ENCODE data around the gene STK11.

The STK11 gene

DNA sequence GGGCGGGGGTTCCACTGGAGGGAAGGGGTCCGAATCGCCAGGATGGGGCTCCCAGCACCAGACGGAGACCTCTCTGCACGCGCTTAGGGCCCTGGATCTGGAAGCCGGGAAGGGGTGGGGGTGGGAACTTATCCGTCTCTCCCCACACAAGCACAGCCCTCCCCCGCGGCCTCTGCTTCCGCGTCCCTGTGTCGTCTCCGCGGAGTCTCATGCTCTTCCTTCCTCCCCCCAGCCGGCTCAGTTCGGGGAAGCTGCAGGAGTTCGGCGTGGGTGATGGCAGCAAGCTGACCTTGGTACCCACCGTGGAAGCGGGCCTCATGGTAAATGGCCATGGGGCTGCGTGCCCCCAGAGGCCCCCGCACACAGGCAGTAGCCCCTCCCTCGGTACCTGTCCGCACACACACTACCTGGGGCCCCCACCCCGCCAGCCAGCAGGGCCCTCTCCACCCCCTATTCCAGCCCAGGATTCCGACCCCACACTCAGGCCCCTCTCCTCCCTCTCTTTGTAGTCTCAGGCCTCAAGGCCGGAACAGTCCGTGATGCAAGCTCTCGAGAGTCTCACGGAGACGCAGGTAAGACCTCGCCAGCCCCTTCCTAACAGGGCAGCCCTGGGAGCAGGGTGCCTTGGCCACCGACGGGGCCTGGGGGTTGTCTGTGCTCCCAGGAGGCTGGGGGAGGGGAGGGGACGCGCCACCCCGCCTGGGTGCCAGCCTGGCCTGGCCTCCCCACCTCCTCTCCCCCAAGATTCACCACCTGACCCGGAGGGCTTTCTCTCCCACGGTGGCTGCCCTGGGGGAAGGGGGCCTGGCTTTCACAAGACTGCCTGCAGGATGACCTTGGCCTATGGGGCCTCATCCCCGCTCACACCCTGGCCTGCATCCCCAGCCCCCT lies 46.0 kb downstream of the STK11 start:
- ATAC-seq = no peak
- peak; percentile 73 for DNase-seq

DNA sequence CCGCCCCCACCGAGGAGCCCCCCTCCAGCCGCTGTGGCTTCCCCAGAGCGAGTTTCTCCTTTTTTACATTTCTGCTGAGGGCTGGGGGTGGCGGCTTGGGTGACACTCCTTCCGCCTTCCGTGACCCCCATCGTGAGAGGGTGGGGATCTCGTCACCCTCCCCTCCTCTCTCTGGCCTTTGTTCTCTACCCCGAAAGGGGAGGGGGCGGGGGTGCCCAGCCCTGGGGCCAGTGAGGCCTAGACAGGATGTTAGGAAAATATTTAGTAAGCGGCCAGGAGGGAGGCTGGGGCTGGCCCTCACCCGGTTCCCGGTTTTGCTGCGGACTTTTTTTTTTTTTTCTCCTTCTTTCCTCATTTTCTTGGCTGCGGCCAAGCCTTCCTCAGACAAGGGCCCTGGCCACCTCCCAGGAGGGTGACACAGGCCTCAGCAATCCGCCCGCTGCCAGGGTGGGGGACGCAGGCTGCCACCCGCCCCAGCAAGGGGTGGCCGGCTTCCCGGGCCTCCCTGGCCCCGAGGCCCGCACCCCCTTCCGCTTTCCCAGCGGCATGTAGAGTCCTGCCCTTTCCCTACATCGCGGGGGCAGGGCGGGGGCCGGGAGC lies 46.7 kb downstream of the STK11 start:
- peak; percentile 4 for ATAC-seq
- DNase-seq = peak; percentile 82

DNA sequence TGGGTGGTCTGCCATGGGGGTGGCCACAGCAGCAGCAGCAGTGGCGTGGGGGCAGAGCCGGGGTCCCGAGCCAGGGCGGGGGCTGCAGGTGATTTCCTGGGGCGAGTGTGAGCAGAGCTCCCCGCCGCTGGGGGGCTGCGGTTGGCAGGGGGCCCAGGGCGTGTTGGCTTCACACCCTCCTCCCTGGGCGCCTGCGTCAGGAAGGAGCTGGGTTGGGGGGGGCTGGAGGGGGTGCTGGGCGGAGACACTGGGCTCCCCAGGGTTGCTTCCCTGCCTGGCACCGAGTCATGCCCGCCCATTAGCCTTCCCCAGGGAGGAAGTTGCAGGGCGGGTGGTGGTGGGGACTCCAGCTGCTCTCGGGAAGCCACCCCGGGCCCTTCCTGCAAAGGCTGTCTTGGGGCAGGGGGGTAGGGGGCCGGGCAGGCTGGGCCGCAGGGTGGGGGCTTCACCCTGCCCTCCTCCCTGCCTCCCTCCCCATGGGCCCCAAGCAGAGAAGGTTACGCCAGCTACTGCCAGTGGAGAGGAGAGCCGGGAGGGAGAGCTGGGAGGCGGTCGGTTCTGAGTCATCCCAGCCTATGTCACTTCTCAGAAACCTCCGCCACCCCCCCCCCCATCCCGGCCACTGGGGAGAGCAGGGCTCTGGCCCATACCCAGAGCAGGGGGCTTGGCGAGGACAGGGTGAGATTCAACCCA lies 47.4 kb downstream of the STK11 start:
- ATAC-seq = peak; percentile 44
- DNase-seq = peak; percentile 89

DNA sequence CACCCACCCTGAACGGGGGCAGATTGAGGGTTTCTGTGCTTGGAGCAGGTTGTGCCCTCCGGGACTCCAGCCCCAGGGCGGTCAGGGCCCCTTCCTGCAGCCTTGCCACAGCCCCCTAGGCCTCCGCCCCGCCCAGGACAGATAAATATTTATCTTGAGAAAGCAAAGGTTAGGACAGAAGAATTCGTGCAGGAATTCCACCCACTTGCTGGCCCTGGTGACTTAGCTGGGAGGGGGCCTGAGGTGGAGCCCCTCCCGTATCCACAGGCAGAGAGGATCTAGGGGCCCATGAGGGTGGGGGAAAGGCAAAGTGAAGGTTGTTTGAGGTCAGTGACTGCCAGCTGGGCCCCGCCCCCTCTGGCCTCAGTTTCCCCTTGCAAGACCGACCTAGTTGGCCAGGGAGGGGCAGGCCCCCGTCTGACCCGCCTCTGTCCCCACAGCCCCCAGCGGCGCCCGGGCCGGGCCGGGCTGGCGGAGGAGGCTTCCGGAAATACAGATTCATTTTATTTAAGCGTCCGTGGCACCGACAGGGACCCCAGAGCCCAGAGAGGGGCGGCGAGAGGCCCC lies 48.0 kb downstream of the STK11 start:
- DNase-seq (no peak), ATAC-seq (no peak)

DNA sequence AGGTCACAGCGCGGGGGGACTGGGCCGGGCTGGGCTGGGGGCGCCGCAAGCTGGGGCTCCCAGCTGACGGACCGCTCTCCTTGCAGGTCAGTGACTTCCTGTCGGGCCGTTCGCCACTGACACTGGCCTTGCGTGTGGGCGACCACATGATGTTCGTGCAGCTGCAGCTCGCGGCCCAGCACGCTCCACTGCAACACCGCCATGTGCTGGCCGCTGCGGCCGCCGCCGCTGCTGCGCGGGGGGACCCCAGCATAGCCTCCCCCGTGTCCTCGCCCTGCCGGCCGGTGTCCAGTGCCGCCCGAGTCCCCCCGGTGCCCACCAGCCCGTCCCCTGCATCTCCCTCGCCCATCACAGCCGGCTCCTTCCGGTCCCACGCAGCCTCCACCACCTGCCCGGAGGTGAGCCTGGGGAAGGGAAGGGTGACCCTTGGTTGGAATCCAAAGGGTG lies 48.5 kb downstream of the STK11 start:
- DNase-seq = no peak
- ATAC-seq = no peak

DNA sequence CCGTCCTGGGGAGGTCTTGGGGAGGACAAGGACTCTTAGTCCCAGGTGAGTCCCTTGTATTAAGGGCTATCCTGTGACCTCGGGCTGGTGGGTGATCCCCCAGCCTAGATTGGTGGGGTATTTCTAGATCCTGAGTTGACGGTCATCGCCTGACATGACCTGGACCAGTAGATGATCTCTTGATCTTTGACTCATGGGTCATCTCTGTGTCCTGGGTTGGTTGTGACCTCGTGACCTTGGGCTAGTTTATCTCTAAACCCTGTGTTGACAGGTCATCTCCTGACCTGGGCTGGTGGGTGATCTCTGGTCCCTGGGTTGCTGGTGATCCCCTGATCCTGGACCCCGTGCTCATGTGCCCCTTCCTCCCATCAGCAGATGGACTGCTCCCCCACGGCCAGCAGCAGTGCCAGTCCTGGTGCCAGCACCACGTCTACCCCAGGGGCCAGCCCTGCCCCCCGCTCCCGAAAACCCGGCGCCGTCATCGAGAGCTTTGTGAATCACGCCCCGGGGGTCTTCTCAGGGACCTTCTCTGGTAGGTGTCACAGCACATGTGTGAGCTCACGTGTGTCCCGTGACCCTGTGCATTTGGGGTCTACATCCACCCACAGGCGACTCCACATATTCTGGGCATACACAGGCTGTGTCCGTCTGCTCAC lies 49.1 kb downstream of the STK11 start:
- ATAC-seq (no peak), DNase-seq (no peak)

DNA sequence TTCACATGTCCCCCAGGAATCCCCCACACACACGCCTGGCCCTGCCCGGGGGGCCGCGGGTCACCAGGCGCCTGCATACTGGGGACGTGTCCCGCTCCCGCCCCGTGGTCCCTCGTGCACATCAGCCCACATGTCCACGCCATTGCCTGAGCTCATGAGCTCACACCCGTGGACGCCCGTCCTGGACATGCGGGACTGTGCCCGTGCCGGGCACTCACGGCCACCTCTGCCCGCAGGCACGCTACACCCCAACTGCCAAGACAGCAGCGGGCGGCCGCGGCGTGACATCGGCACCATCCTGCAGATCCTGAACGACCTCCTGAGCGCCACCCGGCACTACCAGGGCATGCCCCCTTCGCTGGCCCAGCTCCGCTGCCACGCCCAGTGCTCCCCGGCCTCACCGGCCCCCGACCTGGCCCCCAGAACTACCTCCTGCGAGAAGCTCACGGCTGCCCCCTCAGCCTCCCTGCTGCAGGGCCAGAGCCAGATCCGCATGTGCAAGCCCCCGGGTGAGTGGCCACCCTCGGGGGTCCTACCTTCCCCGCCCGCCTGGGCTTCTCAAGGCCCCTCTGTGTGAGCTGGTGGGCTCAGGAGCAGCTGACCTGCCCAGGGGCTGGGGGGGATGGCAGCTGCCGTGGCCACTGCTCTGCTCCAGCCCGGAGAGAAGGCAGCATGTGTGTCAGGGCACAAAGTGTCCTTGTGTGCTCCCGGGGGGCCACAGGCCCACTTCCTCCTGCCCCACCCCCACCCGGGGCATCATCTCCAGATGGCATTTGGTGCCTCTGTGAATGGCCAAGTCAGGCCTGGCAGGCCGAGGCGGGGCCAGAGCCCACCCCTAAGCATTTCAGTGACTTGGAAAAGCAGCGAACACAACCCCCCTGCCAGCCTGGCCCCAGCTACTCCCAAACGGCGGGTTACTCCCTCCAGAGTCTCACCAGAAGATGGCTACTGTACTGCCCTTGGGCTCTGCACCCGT lies 49.9 kb downstream of the STK11 start:
- ATAC-seq (no peak), DNase-seq (no peak)

DNA sequence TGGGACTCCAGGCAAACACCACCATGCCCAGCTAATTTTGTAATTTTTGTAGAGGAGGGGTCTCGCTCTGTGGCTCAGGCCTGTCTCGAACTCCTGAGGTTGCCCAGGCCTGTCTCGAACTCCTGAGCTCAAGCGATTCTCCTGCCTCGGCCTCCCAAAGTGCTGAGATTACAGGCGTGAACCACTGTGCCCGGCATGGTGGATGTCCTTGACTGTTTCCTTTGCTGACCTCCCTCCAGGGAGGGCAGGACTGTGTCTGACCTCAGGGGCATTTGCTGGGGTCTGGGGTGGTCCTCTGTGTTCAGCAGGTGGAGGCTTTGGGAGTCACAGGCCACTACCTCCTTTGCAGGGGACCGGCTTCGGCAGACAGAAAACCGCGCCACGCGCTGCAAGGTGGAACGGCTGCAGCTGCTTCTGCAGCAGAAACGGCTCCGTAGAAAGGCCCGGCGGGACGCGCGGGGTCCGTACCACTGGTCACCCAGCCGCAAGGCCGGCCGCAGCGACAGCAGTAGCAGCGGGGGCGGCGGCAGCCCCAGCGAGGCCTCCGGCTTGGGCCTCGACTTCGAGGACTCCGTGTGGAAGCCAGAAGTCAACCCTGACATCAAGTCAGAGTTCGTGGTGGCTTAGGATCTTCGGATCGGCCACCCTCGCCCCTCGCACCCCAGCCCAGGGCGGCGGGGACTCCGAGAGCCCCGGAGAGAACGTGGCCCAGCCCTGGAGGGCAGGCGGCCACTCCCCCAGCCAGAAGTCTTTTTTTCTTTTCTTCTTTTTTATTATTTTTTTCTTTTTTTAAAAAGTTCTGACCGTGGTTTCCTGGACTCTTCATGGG lies 51.3 kb downstream of the STK11 start:
- ATAC-seq = no peak
- no peak for DNase-seq

DNA sequence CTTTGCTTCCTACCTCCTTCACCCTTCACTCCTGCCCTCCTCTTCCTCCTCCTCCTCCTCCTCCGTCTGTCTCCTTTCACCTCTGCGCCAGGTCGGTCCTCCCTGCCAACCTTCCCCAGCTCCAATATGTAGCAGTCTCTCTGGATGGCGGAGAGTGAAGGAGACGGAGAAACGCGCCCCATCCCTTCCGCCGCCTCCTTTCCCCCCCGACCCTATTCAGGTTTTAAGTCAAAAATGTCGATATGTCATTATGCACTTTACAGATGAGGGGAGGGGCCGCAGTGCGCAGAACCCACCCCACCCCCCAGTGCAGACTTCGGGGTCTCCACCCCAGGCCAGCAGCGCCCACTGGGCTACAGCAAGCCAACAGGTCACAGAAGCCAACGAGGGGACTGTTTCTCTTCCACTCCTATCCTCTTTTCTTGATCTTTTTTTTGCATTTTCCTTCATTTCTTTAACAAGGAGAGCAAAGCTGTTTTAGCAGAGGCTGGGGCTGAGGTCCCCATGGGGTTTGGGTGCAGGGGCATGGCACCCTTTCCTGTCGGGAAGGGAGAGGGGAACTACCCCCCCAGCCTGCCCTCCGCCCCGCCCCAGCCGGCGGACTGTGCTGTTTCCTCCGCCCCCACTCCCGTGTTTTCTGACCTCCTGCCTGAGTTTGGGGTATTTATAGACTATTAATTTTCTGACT lies 52.0 kb downstream of the STK11 start:
- ATAC-seq (no peak), DNase-seq (peak; percentile 20)

DNA sequence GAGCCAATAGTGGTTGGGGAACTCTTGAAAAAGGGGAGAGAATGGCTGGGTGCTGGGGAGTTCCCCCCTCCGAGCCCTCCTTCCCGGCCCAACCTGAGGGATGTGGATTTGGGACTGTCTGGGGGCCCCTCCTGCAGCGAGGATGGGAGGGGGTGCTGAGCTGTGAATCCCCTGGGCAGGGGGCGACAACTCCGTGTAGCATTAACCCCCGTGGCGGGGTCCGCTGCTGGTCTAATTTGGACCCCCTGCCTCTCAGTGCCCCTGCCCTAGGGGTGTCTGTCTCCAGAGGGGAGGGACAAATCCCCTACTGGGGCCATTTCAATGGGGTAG lies 52.5 kb downstream of the STK11 start:
- DNase-seq = peak; percentile 9
- ATAC-seq = no peak

DNA sequence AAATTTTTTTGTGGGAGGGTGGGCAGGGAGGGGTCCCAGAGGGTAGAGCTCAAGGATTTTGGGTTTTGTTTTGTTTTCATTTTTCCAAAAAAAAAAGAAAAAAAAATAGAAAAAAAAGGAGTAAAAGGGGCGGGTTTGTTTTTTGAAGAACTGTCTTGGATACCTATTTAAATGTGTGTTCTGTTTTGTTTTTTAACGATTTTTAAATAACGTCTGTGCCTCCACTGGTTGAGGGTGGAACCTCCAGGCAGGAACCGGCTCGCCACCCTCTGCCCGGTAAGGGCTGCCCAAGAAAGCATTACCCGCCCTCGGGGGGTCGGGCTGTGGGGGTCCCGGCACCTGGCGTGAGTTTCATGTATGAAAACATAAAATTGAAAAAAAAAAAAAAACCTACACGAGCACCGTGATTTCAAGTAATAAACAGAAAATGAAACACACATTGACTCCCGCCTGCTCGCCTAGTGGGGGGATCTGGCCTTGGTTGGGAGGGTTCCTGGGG lies 53.2 kb downstream of the STK11 start:
- ATAC-seq = no peak
- no peak for DNase-seq

DNA sequence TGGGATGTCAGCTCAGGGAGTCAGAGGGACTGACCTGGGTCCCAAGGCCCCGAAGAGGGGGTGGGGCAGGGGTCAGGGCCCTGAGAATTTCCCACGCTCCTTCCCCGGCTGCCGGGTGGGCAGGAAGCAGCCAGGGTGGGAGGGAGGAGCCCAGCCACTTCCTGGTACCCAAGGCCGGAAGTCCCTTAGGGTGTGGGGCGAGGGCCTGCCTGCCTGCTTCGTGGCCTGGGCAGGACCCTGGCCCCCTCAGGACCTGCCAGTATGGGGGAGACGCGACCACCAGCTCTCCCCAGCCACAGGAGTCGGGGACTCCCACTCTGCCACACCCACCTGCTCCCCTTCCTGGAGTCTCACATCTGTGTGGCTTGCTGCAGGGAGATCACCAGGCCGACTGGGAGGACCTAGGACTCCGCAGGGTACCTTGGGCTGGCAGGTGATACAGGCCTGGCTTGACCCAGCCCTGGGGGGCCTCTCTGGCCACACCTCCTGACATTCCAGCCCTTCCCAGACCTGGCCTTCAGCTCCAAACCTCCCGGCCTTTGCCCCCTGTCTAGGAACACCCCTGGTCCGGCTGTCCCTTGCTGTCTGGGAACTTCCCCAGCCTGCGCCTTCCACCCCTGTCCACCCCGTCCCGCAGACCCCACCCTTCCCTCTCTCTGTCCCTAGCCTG lies 53.8 kb downstream of the STK11 start:
- peak; percentile 81 for DNase-seq
- ATAC-seq = peak; percentile 29

DNA sequence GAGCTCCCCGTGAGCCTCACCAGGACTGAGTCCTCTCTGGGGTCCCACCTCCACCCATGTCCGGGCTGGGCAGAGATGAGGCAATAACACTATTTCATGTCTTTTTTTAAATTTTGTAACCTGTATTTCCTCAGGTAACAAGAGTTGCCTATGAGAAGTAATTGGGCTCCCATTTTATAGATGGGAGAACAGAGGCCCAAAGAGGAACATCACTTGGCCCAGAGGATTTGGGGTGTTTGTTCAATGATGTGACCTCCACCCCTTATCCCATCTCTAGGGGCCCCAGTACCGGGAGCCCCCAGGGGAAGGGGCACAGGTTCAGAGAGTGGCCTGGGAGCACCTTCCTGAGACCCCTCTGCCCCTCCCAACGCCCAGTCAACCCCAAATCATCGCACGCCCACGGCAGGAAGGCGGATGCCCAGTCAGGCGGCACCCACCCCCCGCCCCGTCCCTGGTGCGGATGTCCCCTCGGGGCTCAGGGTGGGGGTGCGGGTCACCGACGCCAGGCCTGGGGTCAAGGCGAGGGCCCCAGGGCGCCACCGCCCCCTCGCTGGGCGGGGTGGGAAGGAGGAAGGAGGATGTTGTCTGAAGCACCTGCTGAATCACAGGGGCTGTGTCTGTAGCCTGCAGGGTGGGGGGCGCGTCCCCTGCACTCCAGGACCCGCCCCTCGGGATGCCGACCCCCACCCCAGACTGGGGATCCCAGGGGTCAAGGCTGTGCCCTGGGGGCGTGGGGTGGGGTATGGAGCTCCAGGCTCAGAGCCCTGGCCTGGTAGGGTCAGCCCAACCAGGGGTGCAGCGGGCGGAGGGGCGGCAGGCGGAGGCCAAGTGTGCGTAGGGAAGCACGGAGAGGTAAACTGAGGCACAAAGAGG lies 54.5 kb downstream of the STK11 start:
- peak; percentile 21 for ATAC-seq
- peak; percentile 71 for DNase-seq

DNA sequence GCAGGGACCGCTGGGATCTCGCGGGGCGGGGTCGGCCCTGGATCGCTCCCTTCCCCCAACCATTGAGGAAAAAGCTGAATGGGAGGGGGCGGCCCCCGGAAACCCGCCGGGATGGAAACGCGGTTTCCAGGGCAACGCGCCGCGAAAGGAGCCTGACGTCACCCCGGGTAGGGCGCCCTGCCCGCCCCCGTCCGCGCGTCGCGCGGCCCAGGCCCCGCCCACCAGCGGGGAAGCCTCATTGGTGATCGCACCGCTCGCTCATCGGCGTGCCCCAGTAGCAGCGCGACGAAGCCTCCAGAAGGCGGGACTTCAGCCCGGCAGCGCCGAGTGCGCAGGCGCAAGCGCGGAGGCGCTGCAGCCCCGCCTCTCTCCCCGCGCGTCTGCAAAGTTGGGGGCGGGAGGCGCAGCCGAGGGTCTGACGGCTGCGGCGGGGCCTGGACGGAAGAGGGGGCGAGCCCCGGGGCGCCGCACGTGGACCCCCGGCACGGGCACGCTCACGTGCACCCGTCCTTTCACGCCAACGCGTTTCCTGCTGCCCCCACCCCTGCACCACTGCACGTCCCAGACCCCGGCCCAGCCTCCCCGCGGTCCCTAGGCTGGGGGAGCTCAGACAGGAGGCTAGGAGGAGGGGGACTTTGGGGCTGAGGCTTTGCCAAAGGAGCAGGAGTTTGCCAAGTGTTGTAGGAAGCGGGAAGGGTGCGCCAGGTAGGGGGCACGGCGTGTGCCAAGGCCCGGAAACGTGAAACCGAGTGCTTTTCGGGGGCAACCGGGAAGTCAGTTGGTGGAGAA lies 55.4 kb downstream of the STK11 start:
- ATAC-seq (peak; percentile 80), DNase-seq (peak; percentile 99)

DNA sequence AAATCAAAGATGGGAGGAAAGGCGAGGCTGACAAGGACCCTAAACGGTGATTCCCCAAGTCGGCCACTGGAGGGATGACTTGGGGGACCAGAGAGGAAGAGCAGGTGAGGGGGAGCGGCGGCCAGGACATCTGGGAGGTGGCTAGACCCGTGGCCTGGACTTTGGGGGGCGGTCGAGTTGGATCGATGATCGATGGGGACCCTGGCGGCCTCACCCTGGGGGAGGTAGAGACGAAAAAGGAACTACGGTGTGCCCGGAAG lies 55.9 kb downstream of the STK11 start:
- ATAC-seq = no peak
- DNase-seq = peak; percentile 43

DNA sequence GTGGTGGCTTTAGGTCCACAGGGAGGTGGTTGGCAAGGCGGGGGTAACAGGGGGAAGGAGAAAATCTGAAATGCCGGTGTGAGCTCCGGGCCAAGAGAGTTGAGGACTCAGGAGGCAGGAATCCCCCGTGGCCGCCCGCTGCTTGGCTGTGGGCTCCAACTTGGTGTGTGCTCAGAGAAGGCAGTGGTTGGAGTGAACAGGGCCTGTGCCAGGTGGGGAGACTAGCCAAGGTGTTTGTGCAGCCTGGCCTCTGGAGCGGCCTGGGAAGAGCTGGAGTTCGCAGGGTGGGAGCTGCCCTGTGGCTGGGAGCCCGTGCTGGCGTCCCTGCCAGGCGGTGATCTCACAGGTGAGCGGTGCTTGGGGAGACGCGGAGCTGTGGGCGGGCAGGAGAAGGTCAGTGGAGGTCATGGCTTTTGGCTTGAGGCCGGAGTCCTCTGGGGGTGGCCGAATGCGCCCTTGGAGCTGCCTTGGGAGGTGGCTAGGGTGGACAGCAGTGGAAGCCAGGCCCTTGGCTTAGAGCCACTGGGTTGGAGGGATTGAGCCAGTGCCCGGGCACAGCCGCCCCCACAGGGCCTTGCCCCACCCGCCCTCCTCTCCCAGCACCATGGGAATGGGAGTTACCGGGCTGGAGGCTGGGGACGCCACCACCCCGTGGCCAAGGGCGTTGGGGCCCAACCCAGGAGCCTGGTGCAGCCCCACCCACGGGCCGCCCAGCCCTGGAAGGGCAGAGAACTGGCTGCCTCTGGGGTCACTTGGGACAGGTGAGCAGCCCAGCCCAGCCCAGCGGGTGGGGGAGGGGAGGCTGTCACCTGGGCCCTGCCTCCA lies 56.4 kb downstream of the STK11 start:
- no peak for ATAC-seq
- peak; percentile 51 for DNase-seq

Measured in stimulated activated naive CD8-positive, alpha-beta T cell treated with anti-CD3 and anti-CD28 coated beads, Interleukin-15, Interleukin-2, amounts not matched to agents 100 U/mL and 50 U/mL, for 24 hours (primary cell).